Measurements from ENCODE around the gene TRIM54. TPM values are rescaled to one million over a fixed set of nuclear protein-coding genes. Genes with fewer than 3 reads are reported as not detected.
A peak's percentile ranks its signal among the peaks of the same experiment; 100 is the strongest.
"Not testable (repeated sequence)": the region's sequence is repeated elsewhere in the genome, so short reads cannot be mapped to it uniquely, and the experiment has no call there.

The TRIM54 gene
- total and polyA plus RNA-seq, 9 donors, result 45.5 to 106 (median 74.0) TPM

GRCh38 chr2:27322766-27323595 lies 40.8 kb downstream of the TRIM54 start, which contains the start of gene MPV17:
Gene MPV17, minus strand, starts transcription at chr2:27323097. Its CDS starts 580 bp downstream, at chr2:27322517.
- Histone ChIP-seq H3K27me3 (ENCODE audit: control insufficient read depth, insufficient read depth, low read length) (no peaks in the 10 kb centered on the region), H3K27ac (ENCODE audit: low read length) (peak within 1 kb of the TSS; percentile 99), H3K4me3 (ENCODE audit: low read length) (peak within 1 kb of the TSS; percentile 95), H3K9me3 (replicated peaks; ENCODE audit: control insufficient read depth, low read depth, low read length) (no peaks in the 10 kb centered on the region), H3K4me1 (ENCODE audit: control insufficient read depth, insufficient read depth, low read length) (peaks cover 18% of the 10 kb centered on the region), H3K36me3 (ENCODE audit: control insufficient read depth, insufficient read depth, low read length) (peaks cover 23% of the 10 kb centered on the region)
- WGBS (ENCODE audit: insufficient coverage), result 2% methylated on average over 32 of the region's 39 CpGs
- peak; percentile 97 for DNase-seq

GRCh38 chr2:27323596-27324285 lies 41.5 kb downstream of the TRIM54 start:
- H3K27me3 ChIP-seq (ENCODE audit: control insufficient read depth, insufficient read depth, low read length), result no peaks in the 10 kb centered on the region
- no peak for DNase-seq
- WGBS (ENCODE audit: insufficient coverage), result 14% methylated on average over 2 of the region's 5 CpGs

GRCh38 chr2:27324720-27325119 lies 42.5 kb downstream of the TRIM54 start:
- Histone ChIP-seq H3K27ac (ENCODE audit: low read length) (no peak overlapping the region), H3K27me3 (ENCODE audit: control insufficient read depth, insufficient read depth, low read length) (no peaks in the 10 kb centered on the region), H3K4me1 (ENCODE audit: control insufficient read depth, insufficient read depth, low read length) (peaks cover 18% of the 10 kb centered on the region), H3K36me3 (ENCODE audit: control insufficient read depth, insufficient read depth, low read length) (peaks cover 37% of the 10 kb centered on the region), H3K9me3 (replicated peaks; ENCODE audit: control insufficient read depth, low read depth, low read length) (no peaks in the 10 kb centered on the region), H3K4me3 (ENCODE audit: low read length) (no peak overlapping the region)
- 83% methylated on average over 2 of the region's 5 CpGs for WGBS (ENCODE audit: insufficient coverage)
- DNase-seq, result no peak

More at GRCh38 chr2:27323596-27324285, 41.5 kb downstream of the TRIM54 start:
- Histone ChIP-seq H3K4me3 (ENCODE audit: low read length) (peak overlapping the region; percentile 95), H3K36me3 (ENCODE audit: control insufficient read depth, insufficient read depth, low read length) (peaks cover 31% of the 10 kb centered on the region), H3K9me3 (replicated peaks; ENCODE audit: control insufficient read depth, low read depth, low read length) (no peaks in the 10 kb centered on the region), H3K27ac (ENCODE audit: low read length) (peak overlapping the region; percentile 99), H3K4me1 (ENCODE audit: control insufficient read depth, insufficient read depth, low read length) (peaks cover 18% of the 10 kb centered on the region)

GRCh38 chr2:27335311-27335710 lies 53.1 kb downstream of the TRIM54 start:
- DNase-seq, result no peak
- H3K27ac ChIP-seq (ENCODE audit: low read length), result no peak overlapping the region
- H3K36me3 ChIP-seq (ENCODE audit: control insufficient read depth, insufficient read depth, low read length), result peaks cover 70% of the 10 kb centered on the region
- no peaks in the 10 kb centered on the region for H3K4me1 ChIP-seq (ENCODE audit: control insufficient read depth, insufficient read depth, low read length)
- H3K4me3 ChIP-seq (ENCODE audit: low read length), result no peak overlapping the region
- H3K27me3 ChIP-seq (ENCODE audit: control insufficient read depth, insufficient read depth, low read length), result no peaks in the 10 kb centered on the region
- H3K9me3 ChIP-seq (replicated peaks; ENCODE audit: control insufficient read depth, low read depth, low read length), result no peaks in the 10 kb centered on the region
- WGBS (ENCODE audit: insufficient coverage), result no CpG with 5 or more reads among the region's 3 CpGs

GRCh38 chr2:27336173-27336572 lies 53.9 kb downstream of the TRIM54 start:
- WGBS (ENCODE audit: insufficient coverage), result 100% methylated on average over 5 of the region's 7 CpGs
- peaks cover 74% of the 10 kb centered on the region for H3K36me3 ChIP-seq (ENCODE audit: control insufficient read depth, insufficient read depth, low read length)
- no peaks in the 10 kb centered on the region for H3K9me3 ChIP-seq (replicated peaks; ENCODE audit: control insufficient read depth, low read depth, low read length)

GRCh38 chr2:27347641-27348040 lies 65.4 kb downstream of the TRIM54 start:
- no peaks in the 10 kb centered on the region for H3K27me3 ChIP-seq (ENCODE audit: control insufficient read depth, insufficient read depth, low read length)
- peaks cover 8% of the 10 kb centered on the region for H3K36me3 ChIP-seq (ENCODE audit: control insufficient read depth, insufficient read depth, low read length)
- no peaks in the 10 kb centered on the region for H3K9me3 ChIP-seq (replicated peaks; ENCODE audit: control insufficient read depth, low read depth, low read length)
- H3K4me1 ChIP-seq (ENCODE audit: control insufficient read depth, insufficient read depth, low read length), result no peaks in the 10 kb centered on the region
- DNase-seq, result no peak
- no peak overlapping the region for H3K4me3 ChIP-seq (ENCODE audit: low read length)
- WGBS (ENCODE audit: insufficient coverage), result 88% methylated on average over 2 of the region's 2 CpGs
- no peak overlapping the region for H3K27ac ChIP-seq (ENCODE audit: low read length)

More at GRCh38 chr2:27336173-27336572, 53.9 kb downstream of the TRIM54 start:
- H3K4me1 ChIP-seq (ENCODE audit: control insufficient read depth, insufficient read depth, low read length), result no peaks in the 10 kb centered on the region
- no peaks in the 10 kb centered on the region for H3K27me3 ChIP-seq (ENCODE audit: control insufficient read depth, insufficient read depth, low read length)
- H3K27ac ChIP-seq (ENCODE audit: low read length), result no peak overlapping the region
- DNase-seq, result no peak
- H3K4me3 ChIP-seq (ENCODE audit: low read length), result no peak overlapping the region

GRCh38 chr2:27350106-27350693 lies 68.0 kb downstream of the TRIM54 start:
- 86% methylated on average over 5 of the region's 7 CpGs for WGBS (ENCODE audit: insufficient coverage)
- H3K4me3 ChIP-seq (ENCODE audit: low read length), result no peak overlapping the region
- no peaks in the 10 kb centered on the region for H3K9me3 ChIP-seq (replicated peaks; ENCODE audit: control insufficient read depth, low read depth, low read length)
- H3K27ac ChIP-seq (ENCODE audit: low read length), result no peak overlapping the region
- H3K4me1 ChIP-seq (ENCODE audit: control insufficient read depth, insufficient read depth, low read length), result peaks cover 2% of the 10 kb centered on the region
- DNase-seq, result no peak
- H3K36me3 ChIP-seq (ENCODE audit: control insufficient read depth, insufficient read depth, low read length), result no peaks in the 10 kb centered on the region
- H3K27me3 ChIP-seq (ENCODE audit: control insufficient read depth, insufficient read depth, low read length), result no peaks in the 10 kb centered on the region

GRCh38 chr2:27351802-27352598 lies 69.8 kb downstream of the TRIM54 start:
- H3K4me1 ChIP-seq (ENCODE audit: control insufficient read depth, insufficient read depth, low read length), result peaks cover 7% of the 10 kb centered on the region
- DNase-seq, result no peak
- WGBS (ENCODE audit: insufficient coverage), result 85% methylated on average over 5 of the region's 6 CpGs

GRCh38 chr2:27353386-27353761 lies 71.1 kb downstream of the TRIM54 start:
- H3K4me3 ChIP-seq (ENCODE audit: low read length); H3K9me3 ChIP-seq (replicated peaks; ENCODE audit: control insufficient read depth, low read depth, low read length); H3K27ac ChIP-seq (ENCODE audit: low read length); H3K27me3 ChIP-seq (ENCODE audit: control insufficient read depth, insufficient read depth, low read length); H3K36me3 ChIP-seq (ENCODE audit: control insufficient read depth, insufficient read depth, low read length); DNase-seq: not testable (repeated sequence)
- 100% methylated on average over 1 of the region's 5 CpGs for WGBS (ENCODE audit: insufficient coverage)
- peaks cover 17% of the 10 kb centered on the region for H3K4me1 ChIP-seq (ENCODE audit: control insufficient read depth, insufficient read depth, low read length)

More at GRCh38 chr2:27351802-27352598, 69.8 kb downstream of the TRIM54 start:
- H3K9me3 ChIP-seq (replicated peaks; ENCODE audit: control insufficient read depth, low read depth, low read length), result no peaks in the 10 kb centered on the region
- no peaks in the 10 kb centered on the region for H3K27me3 ChIP-seq (ENCODE audit: control insufficient read depth, insufficient read depth, low read length)
- no peaks in the 10 kb centered on the region for H3K36me3 ChIP-seq (ENCODE audit: control insufficient read depth, insufficient read depth, low read length)
- H3K27ac ChIP-seq (ENCODE audit: low read length), result no peak overlapping the region
- no peak overlapping the region for H3K4me3 ChIP-seq (ENCODE audit: low read length)

Data from muscle of leg (tissue), 11 donors.